PC-3 (cell line): ENCODE data around the gene SMCO4. TPM values are rescaled to one million over a fixed set of nuclear protein-coding genes. Genes with fewer than 3 reads are reported as not detected.
"Not testable (repeated sequence)": the region's sequence is repeated elsewhere in the genome, so short reads cannot be mapped to it uniquely, and the experiment has no call there.

ENCODE experiments used
- ATAC-seq: fragments of 200-7000 bp; cut with Tn5 transposase; 2 replicates; pipeline ENCODE4 v1.9.1; 2020; ENCODE audit warnings: mild to moderate bottlenecking, moderate library complexity
- BruUV-seq: library from RNA; stranded (reverse); fragments of 400-500 nt; replicated peaks from 2 replicates; lab custom pipeline; 2021; lab: Mats Ljungman, UMichigan
- CTCF ChIA-PET: fragments of 300-600 bp; sonication (Branson Sonifier 250); formaldehyde crosslinking; loops from one replicate; lab custom pipeline; 2022; ENCODE audit warnings: antibody characterized with exemption; lab: Charles Lee
- POLR2A ChIA-PET: fragments of 300-600 bp; sonication (Branson Sonifier 250); formaldehyde crosslinking; loops from one replicate; lab custom pipeline; 2022; ENCODE audit warnings: antibody characterized with exemption; ENCODE audit not compliant: unreplicated experiment; lab: Charles Lee
- DNase-seq: peaks from one replicate; pipeline ENCODE4 v3.0.0-alpha.2; 2015
- H2AFZ ChIP-seq: fragments of 300-600 bp; sonication (generic); 2 replicates; pipeline ENCODE4 v1.6.0; 2016; ENCODE audit warnings: antibody characterized with exemption, low read length
- H3F3A ChIP-seq: fragments of 300-600 bp; sonication (generic); one replicate; pipeline ENCODE4 v1.6.0; 2017; ENCODE audit warnings: antibody characterized with exemption, low read length, control low read depth, mild to moderate bottlenecking; ENCODE audit not compliant: unreplicated experiment
- H3K27ac ChIP-seq: fragments of 300-600 bp; sonication (generic); 2 replicates; pipeline ENCODE4 v1.5.1; 2016; ENCODE audit warnings: mild to moderate bottlenecking, low read length
- H3K27me3 ChIP-seq: fragments of 300-600 bp; sonication (generic); 2 replicates; pipeline ENCODE4 v1.6.1; 2016; ENCODE audit warnings: low read length, mixed read lengths
- H3K36me3 ChIP-seq: fragments of 300-600 bp; sonication (generic); 2 replicates; pipeline ENCODE4 v1.6.1; 2016; ENCODE audit warnings: low read depth, mixed run types, low read length, mixed read lengths
- H3K4me1 ChIP-seq: fragments of 300-600 bp; sonication (generic); 2 replicates; pipeline ENCODE4 v1.5.1; 2016; ENCODE audit warnings: low read length; ENCODE audit not compliant: insufficient read depth
- H3K4me2 ChIP-seq: fragments of 300-600 bp; sonication (generic); 2 replicates; pipeline ENCODE4 v1.6.0; 2016; ENCODE audit warnings: low read length
- H3K4me3 ChIP-seq: fragments of 300-600 bp; sonication (generic); 2 replicates; pipeline ENCODE4 v1.5.1; 2016; ENCODE audit warnings: mild to moderate bottlenecking, low read length, mixed read lengths
- H3K79me2 ChIP-seq: fragments of 300-600 bp; sonication (generic); 2 replicates; pipeline ENCODE4 v1.6.1; 2017; ENCODE audit warnings: low read length, mixed read lengths
- H3K9ac ChIP-seq: fragments of 300-600 bp; sonication (generic); 2 replicates; pipeline ENCODE4 v1.6.0; 2016; ENCODE audit warnings: mild to moderate bottlenecking, low read length
- H3K9me2 ChIP-seq: fragments of 300-600 bp; sonication (generic); replicated peaks from 2 replicates; pipeline ENCODE4 v1.6.1; 2016; ENCODE audit warnings: mixed run types, low read length, mixed read lengths
- H3K9me3 ChIP-seq: fragments of 300-600 bp; sonication (generic); 2 replicates; pipeline ENCODE4 v1.6.1; 2016; ENCODE audit warnings: low read length, mixed read lengths
- H4K20me1 ChIP-seq: fragments of 300-600 bp; sonication (generic); 2 replicates; pipeline ENCODE4 v1.6.1; 2016; ENCODE audit warnings: low read length, mixed read lengths
- EZH2 ChIP-seq: fragments of 300-600 bp; sonication (generic); IDR thresholded peaks from one replicate; pipeline ENCODE4 v1.6.1; 2017; ENCODE audit warnings: antibody characterized with exemption, mild to moderate bottlenecking, low read length; ENCODE audit not compliant: unreplicated experiment
- EZH2phosphoT487 ChIP-seq: fragments of 300-600 bp; sonication (generic); IDR thresholded peaks from 2 replicates; pipeline ENCODE4 v1.6.1; 2018; ENCODE audit warnings: mild to moderate bottlenecking, antibody characterized with exemption, low read length, borderline replicate concordance
- intact Hi-C: fragments of 100-400 bp; cut with micrococcal nuclease; formaldehyde crosslinking; loops from 2 replicates; pipeline ENCODE4 v1.9.0; 2023
- total RNA-seq: library from RNA; depleted of rRNA; stranded (reverse); fragments of >200 nt; gene quantifications from 2 replicates; pipeline ENCODE4 v1.2.3, GENCODE V29; 2014
- TF ChIP-seq, protein P1 (sequence below): fragments of 300-600 bp; sonication (generic); conservative IDR thresholded peaks from 2 replicates; pipeline ENCODE4 v1.5.1; 2017; ENCODE audit warnings: antibody characterized with exemption, low read depth, mild to moderate bottlenecking, low read length

The SMCO4 gene
- total RNA-seq, 1 experiment from 2014 or later = 23.0 TPM

DNA sequence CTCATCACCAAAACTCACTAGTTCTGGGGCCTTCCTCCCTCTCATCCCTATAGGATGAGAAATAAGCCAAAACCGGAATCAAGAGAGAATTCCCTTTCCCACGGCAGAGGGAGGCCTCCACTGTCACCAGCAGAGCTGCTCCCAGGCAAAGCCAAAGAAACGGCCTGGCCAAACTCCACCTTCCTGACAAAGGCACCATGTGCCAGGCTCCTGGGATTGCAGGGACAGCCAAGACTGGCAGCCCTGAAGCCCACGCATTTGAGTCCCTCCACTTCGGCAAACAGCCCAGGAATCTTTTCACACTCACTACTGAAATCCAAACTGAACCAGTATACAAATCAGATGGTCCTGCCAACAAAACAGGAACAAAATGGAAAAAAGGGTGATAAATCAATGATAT is 6.1 kb downstream of the SMCO4 start:
- no peaks in the 10 kb centered on the region for H3K36me3 ChIP-seq
- DNase-seq (no peak), ATAC-seq (no peak)
- CTCF ChIA-PET = no interaction called here
- H3K79me2 ChIP-seq = no peaks in the 10 kb centered on the region
- no TSS peak for BruUV-seq
- no peaks in the 10 kb centered on the region for H3F3A ChIP-seq
- no peak overlapping the region for H2AFZ ChIP-seq
- H3K9ac ChIP-seq = no peak overlapping the region
- TF ChIP-seq, protein P1, sequence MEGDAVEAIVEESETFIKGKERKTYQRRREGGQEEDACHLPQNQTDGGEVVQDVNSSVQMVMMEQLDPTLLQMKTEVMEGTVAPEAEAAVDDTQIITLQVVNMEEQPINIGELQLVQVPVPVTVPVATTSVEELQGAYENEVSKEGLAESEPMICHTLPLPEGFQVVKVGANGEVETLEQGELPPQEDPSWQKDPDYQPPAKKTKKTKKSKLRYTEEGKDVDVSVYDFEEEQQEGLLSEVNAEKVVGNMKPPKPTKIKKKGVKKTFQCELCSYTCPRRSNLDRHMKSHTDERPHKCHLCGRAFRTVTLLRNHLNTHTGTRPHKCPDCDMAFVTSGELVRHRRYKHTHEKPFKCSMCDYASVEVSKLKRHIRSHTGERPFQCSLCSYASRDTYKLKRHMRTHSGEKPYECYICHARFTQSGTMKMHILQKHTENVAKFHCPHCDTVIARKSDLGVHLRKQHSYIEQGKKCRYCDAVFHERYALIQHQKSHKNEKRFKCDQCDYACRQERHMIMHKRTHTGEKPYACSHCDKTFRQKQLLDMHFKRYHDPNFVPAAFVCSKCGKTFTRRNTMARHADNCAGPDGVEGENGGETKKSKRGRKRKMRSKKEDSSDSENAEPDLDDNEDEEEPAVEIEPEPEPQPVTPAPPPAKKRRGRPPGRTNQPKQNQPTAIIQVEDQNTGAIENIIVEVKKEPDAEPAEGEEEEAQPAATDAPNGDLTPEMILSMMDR = no peak
- TF ChIP-seq EZH2phosphoT487 (no peak), EZH2 (no peak)
- H3K27me3 ChIP-seq = no peaks in the 10 kb centered on the region
- no peaks in the 10 kb centered on the region for H3K9me2 ChIP-seq
- POLR2A ChIA-PET = no interaction called here
- 0 out of 2 replicates have a peak, but pooled peaks cover 3% of the 10 kb centered on the region for H4K20me1 ChIP-seq
- no peak overlapping the region for H3K4me2 ChIP-seq
- no peak overlapping the region for H3K4me3 ChIP-seq
- peaks cover 4% of the 10 kb centered on the region for H3K4me1 ChIP-seq
- H3K27ac ChIP-seq = no peak overlapping the region
- no peaks in the 10 kb centered on the region for H3K9me3 ChIP-seq
- intact Hi-C loops = no loop called here

DNA sequence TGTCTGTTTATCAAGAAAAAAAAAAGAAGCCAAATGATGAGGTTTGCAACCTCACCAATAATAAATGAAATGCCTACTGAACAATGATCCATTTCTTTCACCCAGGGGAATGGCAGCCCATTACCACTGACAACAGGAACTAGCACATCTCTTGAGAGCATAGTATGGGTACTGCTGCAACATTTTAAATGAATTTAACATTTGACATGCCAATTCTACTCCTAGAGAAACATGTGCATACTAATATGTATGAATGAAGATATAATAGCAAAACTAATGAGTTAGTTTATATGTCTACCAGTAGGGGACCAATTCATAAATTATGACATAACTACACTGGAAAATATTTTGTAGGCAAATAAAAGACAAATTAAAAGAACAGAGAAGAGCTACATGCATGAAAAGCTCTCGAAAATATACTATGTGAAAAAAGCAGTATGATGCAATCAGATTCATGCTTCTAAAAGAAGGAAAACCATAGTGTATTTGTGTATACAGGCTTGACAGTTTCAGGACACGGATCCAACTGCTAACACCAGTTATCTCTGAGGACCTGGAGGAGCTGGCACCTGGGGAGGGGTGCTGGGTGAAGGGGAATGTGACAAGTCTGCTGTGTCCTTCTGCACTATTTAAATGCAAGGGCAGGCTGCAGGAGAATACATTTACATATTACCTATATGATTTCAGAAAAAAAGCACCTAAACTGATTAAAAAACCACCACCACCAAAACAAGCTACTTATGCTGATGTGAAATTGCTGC is 6.9 kb downstream of the SMCO4 start:
- CTCF ChIA-PET = no interaction called here
- ATAC-seq = no peak
- no peaks in the 10 kb centered on the region for H3K9me2 ChIP-seq
- TF ChIP-seq, protein P1 = no peak; the same call in 1 of the 2 replicates
- TF ChIP-seq EZH2phosphoT487 = no peak
- no peak for TF ChIP-seq EZH2
- H3K4me3 ChIP-seq = no peak overlapping the region
- intact Hi-C loops = no loop called here
- no TSS peak for BruUV-seq
- H3K9ac ChIP-seq = no peak overlapping the region
- H3K27me3 ChIP-seq = no peaks in the 10 kb centered on the region
- H3K27ac ChIP-seq = no peak overlapping the region
- H3K9me3 ChIP-seq = no peaks in the 10 kb centered on the region
- H3K4me1 ChIP-seq = no peaks in the 10 kb centered on the region
- H3K4me2 ChIP-seq = no peak overlapping the region
- H4K20me1 ChIP-seq = 0 out of 2 replicates have a peak, but pooled peaks cover 3% of the 10 kb centered on the region
- no peaks in the 10 kb centered on the region for H3F3A ChIP-seq
- POLR2A ChIA-PET = no interaction called here
- no peak overlapping the region for H2AFZ ChIP-seq
- H3K36me3 ChIP-seq = no peaks in the 10 kb centered on the region
- no peaks in the 10 kb centered on the region for H3K79me2 ChIP-seq
- DNase-seq = no peak

DNA sequence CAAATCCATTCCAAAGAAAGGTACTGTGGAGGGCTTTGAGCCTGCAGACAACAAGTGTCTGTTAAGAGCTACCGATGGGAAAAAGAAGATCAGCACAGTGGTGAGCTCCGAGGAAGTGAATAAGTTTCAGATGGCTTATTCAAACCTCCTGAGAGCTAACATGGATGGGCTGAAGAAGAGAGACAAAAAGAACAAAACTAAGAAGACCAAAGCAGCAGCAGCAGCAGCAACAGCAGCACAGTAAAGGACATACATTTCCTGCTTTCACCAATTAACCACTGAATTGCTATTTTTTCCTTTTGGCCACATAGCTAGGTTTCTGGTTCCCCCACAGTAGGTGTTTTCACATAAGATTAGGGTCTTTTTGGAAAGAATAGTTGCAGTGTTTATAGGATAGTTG is 7.6 kb downstream of the SMCO4 start:
- H3K9ac ChIP-seq, H3K4me1 ChIP-seq, DNase-seq, H3K79me2 ChIP-seq, intact Hi-C loops, H3K27me3 ChIP-seq, H3F3A ChIP-seq, H3K36me3 ChIP-seq, H3K27ac ChIP-seq, H3K4me3 ChIP-seq, BruUV-seq, ATAC-seq, POLR2A ChIA-PET, H3K9me2 ChIP-seq, H3K9me3 ChIP-seq, H3K4me2 ChIP-seq, H4K20me1 ChIP-seq, H2AFZ ChIP-seq: not testable (repeated sequence)
- CTCF ChIA-PET = interaction anchor here (0.6 kb wide), 1 partner anchor 290 kb away, joined by 10 read pairs; no protein-coding TSS in a partner anchor
